ENCODE measurements around the gene RAPGEF1.

RAPGEF1 gene

GRCh38 chr9:131614340-131614915, 125.4 kb downstream of the RAPGEF1 start:
- no peaks in the 10 kb centered on the region for H3K9me3 ChIP-seq (ENCODE audit: control insufficient read depth, low read length)
- H3K4me1 ChIP-seq (ENCODE audit: control insufficient read depth, insufficient read depth, low read length): peaks cover 35% of the 10 kb centered on the region
- peaks cover 47% of the 10 kb centered on the region for H3K36me3 ChIP-seq (ENCODE audit: control insufficient read depth, insufficient read depth, low read length, severe bottlenecking)
- H3K9ac ChIP-seq (ENCODE audit: low read length): no peak overlapping the region
- DNase-seq (ENCODE audit: low read depth): no peak
- no peak overlapping the region for H3K4me3 ChIP-seq (ENCODE audit: low read length)
- H3K27me3 ChIP-seq (replicated peaks; ENCODE audit: control insufficient read depth, insufficient read depth, low read length): no peaks in the 10 kb centered on the region

DNA sequence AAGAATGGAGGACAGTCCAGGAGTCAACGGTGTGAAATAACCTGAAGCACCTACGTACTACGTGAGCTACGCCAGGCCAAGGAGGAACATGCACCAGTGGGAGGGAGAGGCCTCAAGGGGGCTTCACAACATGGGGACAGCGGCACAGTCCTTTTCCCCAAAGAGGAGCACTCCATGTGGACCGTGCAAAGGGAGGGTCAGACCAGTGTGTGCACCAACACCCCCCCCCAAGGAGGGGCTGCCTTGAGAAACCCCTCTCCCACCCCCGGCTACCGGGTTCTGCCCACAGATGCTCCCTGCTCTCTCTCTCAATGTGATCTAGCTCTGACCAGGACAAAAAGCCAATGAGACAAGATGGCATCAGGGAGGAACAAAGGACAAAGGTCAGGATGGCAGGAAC, 126.0 kb downstream of the RAPGEF1 start:
- H3K27me3 ChIP-seq (replicated peaks; ENCODE audit: control insufficient read depth, insufficient read depth, low read length): no peaks in the 10 kb centered on the region
- H3K4me1 ChIP-seq (ENCODE audit: control insufficient read depth, insufficient read depth, low read length): peaks cover 40% of the 10 kb centered on the region
- no peak for DNase-seq (ENCODE audit: low read depth)
- no peak overlapping the region for H3K9ac ChIP-seq (ENCODE audit: low read length)
- H3K9me3 ChIP-seq (ENCODE audit: control insufficient read depth, low read length): no peaks in the 10 kb centered on the region
- H3K4me3 ChIP-seq (ENCODE audit: low read length): no peak overlapping the region
- peaks cover 42% of the 10 kb centered on the region for H3K36me3 ChIP-seq (ENCODE audit: control insufficient read depth, insufficient read depth, low read length, severe bottlenecking)

DNA sequence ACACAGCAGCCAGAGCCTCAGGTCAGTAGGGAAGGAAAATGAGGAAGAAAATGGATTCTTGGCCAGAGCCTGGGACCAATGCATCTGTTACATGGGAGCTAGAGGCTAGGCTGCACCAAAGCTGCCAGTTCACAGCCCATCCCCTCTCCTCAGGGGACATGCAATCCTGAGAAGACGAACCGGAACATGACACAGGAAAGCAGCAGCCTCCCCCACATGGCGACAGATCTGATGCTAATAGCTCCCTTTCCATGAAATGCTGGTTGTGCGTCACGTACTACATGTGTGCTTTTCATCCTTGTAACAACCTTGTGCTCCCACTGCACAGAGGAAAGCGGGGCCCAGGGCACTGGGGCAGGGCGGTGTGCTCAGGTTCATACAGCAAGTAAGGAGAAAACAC, 127.0 kb downstream of the RAPGEF1 start:
- H3K27me3 ChIP-seq (replicated peaks; ENCODE audit: control insufficient read depth, insufficient read depth, low read length): no peaks in the 10 kb centered on the region
- H3K9ac ChIP-seq (ENCODE audit: low read length): no peak overlapping the region
- no peak overlapping the region for H3K4me3 ChIP-seq (ENCODE audit: low read length)
- H3K9me3 ChIP-seq (ENCODE audit: control insufficient read depth, low read length): no peaks in the 10 kb centered on the region
- H3K36me3 ChIP-seq (ENCODE audit: control insufficient read depth, insufficient read depth, low read length, severe bottlenecking): peaks cover 36% of the 10 kb centered on the region
- DNase-seq (ENCODE audit: low read depth): no peak
- H3K4me1 ChIP-seq (ENCODE audit: control insufficient read depth, insufficient read depth, low read length): peaks cover 48% of the 10 kb centered on the region

DNA sequence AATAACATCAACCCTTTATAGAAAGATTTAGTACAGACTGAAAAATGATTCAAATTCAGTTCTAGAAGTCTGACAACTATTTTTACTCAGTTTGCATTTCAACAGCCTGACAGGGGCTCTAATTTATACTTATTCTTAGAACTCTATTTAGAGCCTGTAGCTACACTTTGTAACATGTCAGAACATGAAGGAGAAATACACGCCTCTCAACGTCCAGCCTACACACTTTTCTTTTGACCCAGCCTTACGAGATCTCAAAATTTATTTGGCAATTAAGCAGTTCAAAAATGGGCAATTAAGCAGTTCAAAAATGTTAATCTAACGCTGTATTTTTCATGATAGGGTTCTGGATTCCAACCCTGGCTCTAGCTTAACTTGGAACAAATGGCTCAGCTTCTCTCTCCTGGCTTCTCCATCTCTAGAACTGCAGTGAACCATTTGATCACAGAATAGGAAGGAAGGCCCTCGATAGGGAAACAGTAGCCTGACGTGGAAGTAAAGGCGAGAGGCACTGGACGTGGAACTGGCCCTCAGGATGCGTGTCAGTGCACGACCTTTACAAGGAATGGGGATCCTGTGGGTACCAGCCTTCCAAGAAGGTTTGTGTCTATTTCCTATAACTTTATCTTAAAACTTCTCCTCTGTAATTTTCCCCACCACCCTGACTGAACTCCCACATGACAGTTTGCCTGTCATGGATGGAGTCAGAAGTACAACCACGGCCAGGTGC, 128.1 kb downstream of the RAPGEF1 start:
- no peak overlapping the region for H3K9ac ChIP-seq (ENCODE audit: low read length)
- peaks cover 35% of the 10 kb centered on the region for H3K36me3 ChIP-seq (ENCODE audit: control insufficient read depth, insufficient read depth, low read length, severe bottlenecking)
- H3K27me3 ChIP-seq (replicated peaks; ENCODE audit: control insufficient read depth, insufficient read depth, low read length): no peaks in the 10 kb centered on the region
- peaks cover 40% of the 10 kb centered on the region for H3K4me1 ChIP-seq (ENCODE audit: control insufficient read depth, insufficient read depth, low read length)
- DNase-seq (ENCODE audit: low read depth): no peak
- no peaks in the 10 kb centered on the region for H3K9me3 ChIP-seq (ENCODE audit: control insufficient read depth, low read length)
- no peak overlapping the region for H3K4me3 ChIP-seq (ENCODE audit: low read length)

- peaks cover 35% of the 10 kb centered on the region for H3K36me3 ChIP-seq (ENCODE audit: control insufficient read depth, insufficient read depth, low read length, severe bottlenecking)
- peaks cover 35% of the 10 kb centered on the region for H3K4me1 ChIP-seq (ENCODE audit: control insufficient read depth, insufficient read depth, low read length)
- H3K9me3 ChIP-seq (ENCODE audit: control insufficient read depth, low read length): no peaks in the 10 kb centered on the region
- no peak for DNase-seq (ENCODE audit: low read depth)
- H3K27me3 ChIP-seq (replicated peaks; ENCODE audit: control insufficient read depth, insufficient read depth, low read length): no peaks in the 10 kb centered on the region
- H3K9ac ChIP-seq (ENCODE audit: low read length): no peak overlapping the region
- H3K4me3 ChIP-seq (ENCODE audit: low read length): no peak overlapping the region
These were observed 129.6 kb downstream of the RAPGEF1 start for GRCh38 chr9:131610231-131610761.

GRCh38 chr9:131609099-131609830, 130.6 kb downstream of the RAPGEF1 start:
- Histone ChIP-seq H3K36me3 (ENCODE audit: control insufficient read depth, insufficient read depth, low read length, severe bottlenecking) (peaks cover 39% of the 10 kb centered on the region), H3K9me3 (ENCODE audit: control insufficient read depth, low read length) (no peaks in the 10 kb centered on the region), H3K27me3 (replicated peaks; ENCODE audit: control insufficient read depth, insufficient read depth, low read length) (no peaks in the 10 kb centered on the region), H3K4me1 (ENCODE audit: control insufficient read depth, insufficient read depth, low read length) (peaks cover 35% of the 10 kb centered on the region), H3K4me3 (ENCODE audit: low read length) (peak overlapping the region; percentile 69), H3K9ac (ENCODE audit: low read length) (peak overlapping the region; percentile 76)
- DNase-seq (ENCODE audit: low read depth): peak; percentile 84

DNA sequence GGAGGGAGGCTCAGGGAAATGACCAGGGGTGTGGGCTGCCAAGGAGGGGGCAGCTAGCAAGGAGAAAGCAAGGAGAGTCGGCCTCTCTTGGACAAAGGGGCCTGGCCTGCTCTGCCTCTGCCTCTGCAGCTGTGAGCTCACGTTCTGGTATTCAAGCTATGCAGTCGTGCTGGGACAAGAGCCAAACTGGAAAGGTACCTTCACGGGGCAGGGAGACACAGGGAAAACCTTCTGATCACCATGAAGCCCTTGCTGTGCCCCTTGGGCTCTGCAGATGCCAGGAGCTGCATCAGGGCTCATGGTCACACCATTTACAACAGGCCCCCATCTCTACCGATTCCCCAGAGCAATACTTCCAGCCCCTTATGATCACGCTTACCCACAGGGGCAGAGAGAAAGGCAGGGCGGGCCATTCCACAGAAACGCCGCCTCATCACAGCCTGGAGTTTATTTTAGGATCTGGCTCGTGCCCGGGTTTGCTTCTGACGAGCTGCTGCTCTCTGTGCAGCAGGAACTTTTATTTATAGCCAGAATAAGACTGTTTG, 131.3 kb downstream of the RAPGEF1 start:
- Histone ChIP-seq H3K4me3 (ENCODE audit: low read length) (peak overlapping the region; percentile 69), H3K4me1 (ENCODE audit: control insufficient read depth, insufficient read depth, low read length) (peaks cover 35% of the 10 kb centered on the region), H3K27me3 (replicated peaks; ENCODE audit: control insufficient read depth, insufficient read depth, low read length) (no peaks in the 10 kb centered on the region), H3K36me3 (ENCODE audit: control insufficient read depth, insufficient read depth, low read length, severe bottlenecking) (peaks cover 41% of the 10 kb centered on the region), H3K9me3 (ENCODE audit: control insufficient read depth, low read length) (no peaks in the 10 kb centered on the region), H3K9ac (ENCODE audit: low read length) (peak overlapping the region; percentile 76)
- DNase-seq (ENCODE audit: low read depth): peak; percentile 86

GRCh38 chr9:131607591-131607990, 132.3 kb downstream of the RAPGEF1 start:
- Histone ChIP-seq H3K36me3 (ENCODE audit: control insufficient read depth, insufficient read depth, low read length, severe bottlenecking) (peaks cover 36% of the 10 kb centered on the region), H3K9ac (ENCODE audit: low read length) (peak overlapping the region; percentile 76), H3K27me3 (replicated peaks; ENCODE audit: control insufficient read depth, insufficient read depth, low read length) (no peaks in the 10 kb centered on the region), H3K4me1 (ENCODE audit: control insufficient read depth, insufficient read depth, low read length) (peaks cover 35% of the 10 kb centered on the region), H3K9me3 (ENCODE audit: control insufficient read depth, low read length) (no peaks in the 10 kb centered on the region), H3K4me3 (ENCODE audit: low read length) (no peak overlapping the region)
- DNase-seq (ENCODE audit: low read depth): no peak

DNA sequence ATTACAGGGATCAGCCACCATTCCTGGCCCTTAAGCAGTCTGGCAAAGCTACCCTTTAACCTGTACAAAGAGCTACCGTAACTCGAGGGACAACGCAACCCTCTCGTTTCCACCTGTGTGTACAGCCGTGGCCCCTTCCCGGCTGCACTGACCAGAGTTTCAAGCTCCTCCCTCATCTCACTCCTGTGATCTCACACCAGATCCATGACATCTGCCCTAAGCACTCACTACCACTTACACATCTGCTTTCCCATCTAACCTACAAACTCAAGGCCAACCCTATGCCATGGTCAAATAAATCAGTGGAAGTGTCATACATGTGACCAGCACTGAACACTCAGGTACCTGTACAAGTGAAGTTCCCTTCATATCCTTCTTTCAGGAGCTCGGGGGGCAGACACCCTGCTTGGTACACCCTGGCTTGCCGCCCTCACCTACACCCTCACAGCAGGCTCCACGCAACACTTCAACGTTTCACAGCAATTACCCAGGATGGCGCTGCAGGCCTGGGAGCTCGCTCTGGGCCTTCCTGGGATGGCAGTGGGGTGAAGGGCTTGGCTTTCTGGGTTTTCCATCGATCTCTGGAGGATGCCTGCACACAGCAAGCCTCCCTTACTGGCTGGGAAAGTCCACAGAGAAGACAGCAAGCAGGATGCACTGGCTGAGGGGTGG, 132.8 kb downstream of the RAPGEF1 start:
- no peak for DNase-seq (ENCODE audit: low read depth)
- Histone ChIP-seq H3K9ac (ENCODE audit: low read length) (no peak overlapping the region), H3K9me3 (ENCODE audit: control insufficient read depth, low read length) (no peaks in the 10 kb centered on the region), H3K4me1 (ENCODE audit: control insufficient read depth, insufficient read depth, low read length) (peaks cover 35% of the 10 kb centered on the region), H3K36me3 (ENCODE audit: control insufficient read depth, insufficient read depth, low read length, severe bottlenecking) (peaks cover 31% of the 10 kb centered on the region), H3K27me3 (replicated peaks; ENCODE audit: control insufficient read depth, insufficient read depth, low read length) (no peaks in the 10 kb centered on the region), H3K4me3 (ENCODE audit: low read length) (no peak overlapping the region)

DNA sequence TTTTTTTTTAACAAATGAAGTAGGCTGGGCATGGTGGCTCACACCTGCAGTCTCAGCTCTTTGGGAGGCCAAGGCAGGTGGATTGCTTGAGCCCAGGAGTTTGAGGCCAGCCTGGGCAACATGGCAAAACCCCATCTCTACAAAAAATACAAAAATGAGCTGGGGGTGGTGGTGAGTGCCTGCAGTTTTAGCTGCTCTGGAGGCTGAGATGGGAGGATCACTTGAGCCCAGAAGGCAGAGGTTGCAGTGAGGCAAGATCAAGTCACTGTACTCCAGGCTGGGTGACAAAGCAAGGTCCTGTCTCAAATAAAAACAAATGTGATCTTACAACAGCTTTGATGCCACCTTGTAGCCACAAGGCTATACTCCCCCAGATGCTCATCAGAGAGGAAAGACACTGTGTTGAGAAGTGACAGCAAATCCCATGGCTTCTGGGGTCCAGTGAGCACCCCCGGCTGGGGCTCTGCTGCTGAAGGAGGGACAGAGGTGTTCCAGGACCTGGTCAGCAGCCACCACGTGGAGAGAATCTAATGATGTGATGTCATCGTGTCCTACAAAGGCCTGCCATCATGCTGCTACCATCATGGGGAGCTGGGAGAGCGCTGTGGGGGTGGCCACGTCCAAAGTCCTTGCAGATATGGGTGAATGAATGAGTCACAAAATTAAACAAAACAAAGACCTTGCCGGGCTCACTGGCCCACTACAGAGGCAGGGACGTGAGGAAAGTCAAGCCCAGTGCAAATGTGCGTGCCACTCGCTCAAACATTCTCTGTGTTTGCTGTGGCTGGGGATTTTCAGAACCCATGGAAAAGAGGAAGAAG, 133.9 kb downstream of the RAPGEF1 start:
- DNase-seq (ENCODE audit: low read depth): no peak
- Histone ChIP-seq H3K4me1 (ENCODE audit: control insufficient read depth, insufficient read depth, low read length) (peaks cover 34% of the 10 kb centered on the region), H3K9ac (ENCODE audit: low read length) (no peak overlapping the region), H3K36me3 (ENCODE audit: control insufficient read depth, insufficient read depth, low read length, severe bottlenecking) (peaks cover 40% of the 10 kb centered on the region), H3K4me3 (ENCODE audit: low read length) (no peak overlapping the region), H3K9me3 (ENCODE audit: control insufficient read depth, low read length) (no peaks in the 10 kb centered on the region), H3K27me3 (replicated peaks; ENCODE audit: control insufficient read depth, insufficient read depth, low read length) (no peaks in the 10 kb centered on the region)
